KBM-7 (cell line): ENCODE data around the gene PLPPR4.
A peak's percentile ranks its signal among the peaks of the same experiment; 100 is the strongest.

Source experiments
- DNase-seq: peaks from one replicate; pipeline ENCODE4 v3.0.0-alpha.2; 2015
- in situ Hi-C: fragments of 300-500 bp; cut with MboI; formaldehyde crosslinking; loops from 2 replicates; pipeline ENCODE4 v1.14.3; 2020; ENCODE audit warnings: low sequenced_read_pairs, low pct_unique_long_range_greater_than_20kb, mixed read lengths

The PLPPR4 gene, protein sequence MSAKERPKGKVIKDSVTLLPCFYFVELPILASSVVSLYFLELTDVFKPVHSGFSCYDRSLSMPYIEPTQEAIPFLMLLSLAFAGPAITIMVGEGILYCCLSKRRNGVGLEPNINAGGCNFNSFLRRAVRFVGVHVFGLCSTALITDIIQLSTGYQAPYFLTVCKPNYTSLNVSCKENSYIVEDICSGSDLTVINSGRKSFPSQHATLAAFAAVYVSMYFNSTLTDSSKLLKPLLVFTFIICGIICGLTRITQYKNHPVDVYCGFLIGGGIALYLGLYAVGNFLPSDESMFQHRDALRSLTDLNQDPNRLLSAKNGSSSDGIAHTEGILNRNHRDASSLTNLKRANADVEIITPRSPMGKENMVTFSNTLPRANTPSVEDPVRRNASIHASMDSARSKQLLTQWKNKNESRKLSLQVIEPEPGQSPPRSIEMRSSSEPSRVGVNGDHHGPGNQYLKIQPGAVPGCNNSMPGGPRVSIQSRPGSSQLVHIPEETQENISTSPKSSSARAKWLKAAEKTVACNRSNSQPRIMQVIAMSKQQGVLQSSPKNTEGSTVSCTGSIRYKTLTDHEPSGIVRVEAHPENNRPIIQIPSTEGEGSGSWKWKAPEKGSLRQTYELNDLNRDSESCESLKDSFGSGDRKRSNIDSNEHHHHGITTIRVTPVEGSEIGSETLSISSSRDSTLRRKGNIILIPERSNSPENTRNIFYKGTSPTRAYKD

GRCh38 chr1:99264201-99265021, at the start of gene PLPPR4:
TSS of gene PLPPR4 (plus strand) at chr1:99264492. CDS start at chr1:99264594, 102 bp downstream.
- in situ Hi-C loops: no loop called here
- DNase-seq: peak; percentile 11

GRCh38 chr1:99216956-99217355, 47.3 kb upstream of the PLPPR4 start:
- DNase-seq: no peak
- in situ Hi-C loops: no loop called here

GRCh38 chr1:99217599-99217998, 46.7 kb upstream of the PLPPR4 start:
- in situ Hi-C loops: no loop called here
- no peak for DNase-seq

GRCh38 chr1:99218572-99218971, 45.7 kb upstream of the PLPPR4 start:
- no peak for DNase-seq
- in situ Hi-C loops: no loop called here

DNA sequence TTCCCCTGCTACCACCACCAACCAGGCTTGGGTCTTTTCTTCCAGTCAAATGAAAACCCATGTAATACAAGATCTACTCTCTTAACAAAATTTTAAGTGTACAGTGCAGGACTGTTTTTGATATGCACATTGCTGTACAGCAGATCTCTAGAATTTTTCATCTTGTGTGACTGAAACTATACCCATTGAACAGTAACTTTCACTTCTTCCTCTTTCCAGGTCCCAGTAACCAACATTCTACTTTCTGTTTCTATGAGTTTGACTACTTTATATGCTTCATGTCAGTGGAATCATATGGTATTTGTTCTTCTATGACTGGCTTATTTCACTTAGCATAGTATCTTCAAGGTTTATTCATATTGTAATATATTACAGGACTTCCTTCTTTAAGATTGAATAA, 45.3 kb upstream of the PLPPR4 start:
- in situ Hi-C loops: no loop called here
- no peak for DNase-seq

DNA sequence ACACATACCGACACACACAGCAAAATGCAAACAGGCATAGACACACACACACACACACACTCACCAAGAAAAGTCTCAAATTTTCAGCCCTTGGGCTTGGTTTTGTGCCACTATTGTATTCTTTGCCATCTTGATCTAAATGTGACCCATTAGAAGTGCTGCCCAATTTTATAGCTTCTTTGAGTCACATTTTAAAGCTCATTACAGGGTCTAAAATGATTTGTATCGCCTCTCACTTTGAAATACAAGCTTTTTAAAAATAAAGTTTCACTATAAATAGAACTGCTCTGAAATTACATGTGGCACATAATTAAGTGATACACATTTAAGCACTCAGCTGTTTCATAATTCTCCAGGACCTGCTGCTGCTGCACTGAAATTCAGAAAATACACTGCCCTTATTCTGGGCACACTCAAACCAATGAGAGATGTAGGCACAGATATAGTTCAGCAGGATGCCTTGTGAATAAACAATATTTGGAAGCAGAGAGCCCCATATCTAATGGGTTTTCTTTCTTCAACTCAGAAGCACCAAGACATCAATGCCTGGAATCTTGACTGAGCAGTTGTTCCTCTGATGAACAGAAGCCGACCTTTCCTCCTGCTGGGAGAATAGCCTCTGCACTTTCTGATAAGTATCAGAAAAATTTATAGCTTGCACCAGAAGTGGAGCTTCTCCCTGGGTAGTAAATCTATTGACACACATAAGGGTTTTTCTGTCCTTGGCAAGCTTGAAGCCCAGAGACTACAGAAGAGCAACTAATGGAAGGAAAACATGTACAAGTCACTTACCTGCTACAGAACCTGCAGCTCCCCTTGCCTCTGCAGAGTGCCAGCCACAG, 37.0 kb upstream of the PLPPR4 start:
- no peak for DNase-seq
- in situ Hi-C loops: no loop called here

DNA sequence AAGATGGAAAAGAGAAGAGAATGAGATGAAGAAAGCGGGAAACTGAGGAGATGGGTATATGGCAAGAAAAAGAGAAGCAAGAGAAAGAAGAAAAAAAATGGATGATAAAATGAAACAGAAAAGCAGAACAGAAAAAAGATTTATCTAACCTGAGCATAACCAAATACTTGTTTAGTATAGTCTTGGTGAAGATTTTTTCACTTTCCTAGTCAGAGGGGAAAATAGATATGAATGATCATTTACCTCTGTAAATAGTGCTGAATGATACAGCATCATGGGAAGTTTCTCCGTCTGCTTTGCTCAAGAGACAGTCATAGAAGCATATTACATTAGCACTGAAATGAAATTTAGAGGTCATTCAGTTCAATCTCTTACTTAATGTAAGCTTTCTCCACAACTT, 36.1 kb upstream of the PLPPR4 start:
- in situ Hi-C loops: no loop called here
- DNase-seq: no peak

- DNase-seq: no peak
- in situ Hi-C loops: no loop called here
These were observed 35.2 kb upstream of the PLPPR4 start for GRCh38 chr1:99229122-99229521.

DNA sequence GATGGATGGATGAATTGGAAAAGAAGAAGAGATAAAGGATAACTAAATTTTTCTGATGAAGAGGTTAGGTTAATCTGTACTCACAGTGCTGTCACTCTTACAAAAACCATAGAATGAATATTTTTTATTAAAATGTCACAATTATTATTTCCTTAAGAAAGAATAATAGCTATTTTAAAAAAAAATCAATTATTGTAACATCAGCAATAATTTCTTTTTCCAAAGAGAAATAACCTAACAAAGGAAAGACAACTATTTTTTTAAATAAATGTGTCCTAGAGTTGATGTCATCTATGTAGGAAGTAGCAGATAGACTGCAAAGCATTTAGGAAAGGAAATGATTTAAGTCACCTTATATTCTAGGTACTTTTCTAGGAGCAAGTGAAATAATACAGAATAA, 33.6 kb upstream of the PLPPR4 start:
- in situ Hi-C loops: no loop called here
- DNase-seq: no peak

DNA sequence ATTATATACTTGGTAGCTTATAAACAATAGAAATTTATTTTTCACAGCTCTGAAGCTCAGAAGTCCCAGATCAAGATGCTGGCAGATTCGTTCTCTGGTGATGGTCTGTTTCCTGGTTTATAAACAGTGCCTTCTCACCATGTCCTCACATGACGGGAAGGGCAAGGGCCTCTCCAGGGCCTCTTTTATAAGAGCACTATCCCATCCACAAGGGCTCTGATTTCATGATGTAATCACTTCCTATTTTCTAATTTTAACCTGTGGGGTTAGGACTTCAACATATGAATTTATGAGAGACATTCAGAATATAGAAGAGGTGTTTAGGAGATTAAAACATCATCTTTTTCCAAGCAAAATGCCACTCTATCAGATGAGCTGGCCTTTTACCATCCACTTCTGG, 32.1 kb upstream of the PLPPR4 start:
- in situ Hi-C loops: no loop called here
- no peak for DNase-seq

- in situ Hi-C loops: no loop called here
- no peak for DNase-seq
These were observed 30.8 kb upstream of the PLPPR4 start for GRCh38 chr1:99233446-99233845.

- no peak for DNase-seq
- in situ Hi-C loops: no loop called here
These were observed 27.5 kb upstream of the PLPPR4 start for GRCh38 chr1:99236756-99237155.

- in situ Hi-C loops: no loop called here
These were observed 24.6 kb upstream of the PLPPR4 start for GRCh38 chr1:99239690-99240089.

DNA sequence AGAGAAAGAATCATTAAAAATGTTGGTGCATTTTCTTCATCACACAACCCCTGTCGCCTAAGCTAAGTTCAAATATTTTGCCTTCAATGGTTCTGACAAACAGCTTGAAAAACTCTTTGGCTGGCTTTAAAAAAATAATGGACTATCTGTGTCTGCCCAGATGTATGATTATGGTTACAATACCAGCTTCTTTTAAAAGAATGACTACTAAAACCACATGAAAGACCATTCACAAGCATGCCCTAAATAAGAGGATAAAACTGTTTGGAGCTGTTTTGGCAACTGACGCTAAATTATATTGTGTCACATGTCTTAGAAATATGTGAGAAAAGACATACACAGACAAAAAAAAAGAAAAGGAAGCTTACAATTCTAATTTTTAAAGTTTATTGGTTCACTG, 23.7 kb upstream of the PLPPR4 start:
- DNase-seq: no peak
- in situ Hi-C loops: no loop called here

More at GRCh38 chr1:99239690-99240089, 24.6 kb upstream of the PLPPR4 start:
- no peak for DNase-seq

DNA sequence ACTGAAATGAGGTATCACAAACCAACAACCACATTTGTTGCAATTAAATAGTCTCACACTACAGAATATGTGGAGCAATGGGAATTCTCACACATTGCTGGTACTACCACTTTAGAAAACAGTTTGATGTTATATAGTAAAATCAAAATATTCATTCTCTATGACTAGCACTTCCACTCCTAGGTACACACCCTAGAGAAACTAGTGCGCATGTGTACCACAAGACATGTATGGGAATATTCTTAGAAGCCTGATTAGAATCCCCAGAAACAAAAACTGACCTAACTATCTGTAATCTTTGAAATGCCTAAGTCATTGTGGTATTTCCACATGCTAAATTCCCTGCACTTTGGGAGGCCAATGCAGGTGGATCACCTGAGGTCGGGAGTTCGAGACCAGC, 18.1 kb upstream of the PLPPR4 start:
- in situ Hi-C loops: no loop called here
- DNase-seq: no peak

DNA sequence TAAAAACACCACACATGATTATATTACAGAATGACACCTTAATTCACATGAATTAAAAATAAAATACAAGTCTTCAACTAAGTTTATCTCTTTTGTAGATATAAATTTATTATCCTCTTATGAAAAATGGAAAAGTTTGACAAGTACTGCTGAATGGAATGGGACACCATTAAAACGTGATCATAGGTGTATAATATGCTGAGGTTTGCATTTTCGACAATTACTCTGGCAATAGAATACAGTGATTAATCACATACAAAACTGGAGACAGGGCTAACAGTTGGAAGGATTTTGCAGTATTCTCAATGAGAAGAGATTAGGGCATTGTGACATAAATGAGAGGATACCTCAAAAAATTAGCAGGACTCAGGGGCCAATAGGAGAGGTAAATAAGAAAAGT, 17.1 kb upstream of the PLPPR4 start:
- in situ Hi-C loops: no loop called here

DNA sequence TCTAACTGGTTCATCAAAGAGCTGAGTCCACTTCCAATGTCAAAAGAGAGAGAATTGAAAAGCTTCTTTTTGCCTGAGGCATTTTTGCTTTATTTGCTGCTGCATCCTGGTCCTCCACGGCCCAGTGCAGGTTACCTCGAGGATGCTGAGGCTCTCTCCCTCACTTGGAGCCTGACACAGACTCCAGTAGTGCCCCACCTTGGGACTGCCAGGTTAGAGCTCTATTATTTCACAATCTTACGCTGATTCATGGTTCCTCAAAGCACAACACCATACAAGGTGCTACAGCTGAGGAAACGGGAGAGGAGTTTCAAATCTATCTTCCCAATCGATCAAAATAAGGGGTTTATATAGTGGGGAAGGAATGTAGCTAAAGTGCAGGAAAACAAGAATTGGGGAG, 13.6 kb upstream of the PLPPR4 start:
- DNase-seq: no peak
- in situ Hi-C loops: no loop called here

More for the DNA sequence above, 17.1 kb upstream of the PLPPR4 start:
- no peak for DNase-seq

- no peak for DNase-seq
- in situ Hi-C loops: no loop called here
These were observed 13.0 kb upstream of the PLPPR4 start for GRCh38 chr1:99251308-99251707.

- in situ Hi-C loops: no loop called here
- no peak for DNase-seq
These were observed 11.7 kb upstream of the PLPPR4 start for GRCh38 chr1:99252630-99253029.
